ENCODE data around the gene TATDN2. TPM values are rescaled to one million over a fixed set of nuclear protein-coding genes. Genes with fewer than 3 reads are reported as not detected.

The TATDN2 gene
- total RNA-seq, 2 experiments from 2014 or later: 57.1 to 59.5 TPM

DNA sequence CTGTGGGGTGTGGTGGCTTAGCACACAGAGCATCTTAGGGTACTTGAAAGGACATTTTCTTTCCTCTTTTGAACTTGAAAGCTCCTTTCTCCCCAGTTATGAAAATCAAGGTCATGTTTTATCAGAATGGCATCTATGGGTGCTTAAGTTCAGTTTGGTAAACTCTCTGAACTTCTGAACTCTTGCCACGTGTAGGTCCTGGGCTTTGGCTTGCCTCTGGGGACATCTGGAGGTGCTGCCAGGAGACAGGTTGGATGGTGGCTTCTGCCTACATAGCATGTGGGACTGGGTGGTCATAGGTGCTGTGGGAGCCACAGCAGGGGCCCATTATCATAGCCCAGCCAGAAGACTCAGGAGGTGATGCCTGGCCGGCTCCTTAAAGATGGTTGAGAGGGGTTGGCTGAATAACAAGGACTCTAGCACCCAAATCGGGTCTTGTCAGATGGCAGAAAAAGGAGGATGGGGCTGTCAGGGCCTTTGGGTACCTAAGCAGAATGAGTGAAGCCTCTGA, 28.9 kb downstream of the TATDN2 start:
- H3K9me3 Mint-ChIP-seq: no peaks in the 10 kb centered on the region
- no peaks in the 10 kb centered on the region for H3K27me3 Mint-ChIP-seq
- H3K4me3 Mint-ChIP-seq: no peak overlapping the region
- DNase-seq: no peak
- H3K4me1 Mint-ChIP-seq: peaks cover 52% of the 10 kb centered on the region
- ChIA-PET CTCF (interaction anchor here (2.0 kb wide), 1 partner anchor 14 kb away, joined by 8 read pairs; no protein-coding TSS in a partner anchor), POLR2A (no interaction called here)
- no peak overlapping the region for H3K27ac Mint-ChIP-seq
- H3K36me3 Mint-ChIP-seq (ENCODE audit: low read depth): peaks cover 68% of the 10 kb centered on the region

DNA sequence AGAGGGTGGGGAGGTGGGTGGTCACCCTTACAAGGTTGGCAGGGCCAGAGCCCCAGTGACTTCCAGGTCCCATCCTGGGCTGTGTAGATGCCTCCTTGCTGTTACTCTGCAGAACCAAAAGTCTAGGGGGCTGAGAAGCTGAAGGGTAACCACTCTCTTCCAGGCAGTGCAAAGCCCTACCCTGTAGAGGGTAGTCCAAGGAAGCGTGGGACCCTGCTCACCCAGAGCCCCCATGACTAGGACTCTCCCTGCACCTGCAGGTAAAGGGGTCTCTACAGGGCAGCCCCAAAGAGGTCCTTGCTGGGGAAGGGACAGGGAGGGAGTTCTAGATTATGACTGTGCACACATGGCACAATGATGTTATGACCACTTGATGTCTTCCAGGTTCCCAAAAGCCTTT, 30.2 kb downstream of the TATDN2 start:
- no peak for DNase-seq
- no peak overlapping the region for H3K27ac Mint-ChIP-seq
- ChIA-PET CTCF (no interaction called here), POLR2A (no interaction called here)
- peaks cover 71% of the 10 kb centered on the region for H3K36me3 Mint-ChIP-seq (ENCODE audit: low read depth)
- no peak overlapping the region for H3K4me3 Mint-ChIP-seq
- no peaks in the 10 kb centered on the region for H3K27me3 Mint-ChIP-seq
- H3K4me1 Mint-ChIP-seq: peaks cover 54% of the 10 kb centered on the region
- H3K9me3 Mint-ChIP-seq: no peaks in the 10 kb centered on the region

DNA sequence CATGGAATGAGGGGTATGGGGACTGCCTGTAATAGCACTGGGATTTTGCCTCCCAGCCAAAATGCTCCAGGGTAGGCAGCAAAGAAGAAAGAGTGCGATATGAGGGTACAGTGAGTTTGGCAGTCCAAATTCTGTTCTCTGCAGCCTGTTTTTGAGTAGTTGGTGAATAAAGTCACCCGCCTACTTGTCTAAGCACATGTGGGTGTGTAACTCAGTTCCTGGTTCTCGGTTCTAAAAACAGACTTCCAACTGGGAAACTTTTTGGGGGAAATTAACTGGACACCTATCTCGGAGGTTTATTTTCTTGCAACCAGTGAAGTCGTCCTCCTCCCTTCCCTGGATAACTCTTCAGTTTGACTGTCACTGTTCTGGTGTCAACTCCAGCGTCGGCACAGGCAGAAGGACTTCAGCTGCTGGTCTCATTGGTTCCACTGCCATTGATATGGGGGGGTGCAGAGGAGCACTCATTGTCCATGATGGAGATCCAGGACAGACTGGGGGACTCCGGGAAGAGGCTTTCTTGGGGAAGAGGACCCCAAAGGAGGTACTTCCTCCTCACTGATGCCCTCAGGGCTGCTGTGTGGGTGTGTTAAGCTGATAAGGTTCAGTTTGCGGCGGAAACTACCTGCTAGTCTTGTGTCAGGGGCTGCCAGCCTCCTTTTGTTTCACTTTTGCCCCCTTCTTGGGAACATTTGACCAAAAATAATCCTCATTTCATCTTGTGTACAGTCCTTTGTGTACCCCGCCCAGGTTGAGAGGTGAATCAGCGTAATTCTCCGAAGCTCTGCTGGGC, 31.3 kb downstream of the TATDN2 start:
- Mint-ChIP-seq H3K4me1 (peaks cover 56% of the 10 kb centered on the region), H3K4me3 (no peak overlapping the region), H3K27ac (peak overlapping the region; percentile 21), H3K27me3 (no peaks in the 10 kb centered on the region), H3K9me3 (no peaks in the 10 kb centered on the region), H3K36me3 (ENCODE audit: low read depth) (peaks cover 66% of the 10 kb centered on the region)
- CTCF ChIA-PET: interaction anchor here (0.6 to 1.4 kb wide), 6 partner anchors 16 to 168 kb away, joined by 3 to 7 read pairs (median 3); partner anchors contain the start of gene IRAK2
- DNase-seq: no peak
- POLR2A ChIA-PET: interaction anchor here (1.0 to 1.2 kb wide), 5 partner anchors 11 to 348 kb away, joined by 3 to 4 read pairs (median 3); partner anchors contain the start of genes GHRL, TATDN2 and VHL

DNA sequence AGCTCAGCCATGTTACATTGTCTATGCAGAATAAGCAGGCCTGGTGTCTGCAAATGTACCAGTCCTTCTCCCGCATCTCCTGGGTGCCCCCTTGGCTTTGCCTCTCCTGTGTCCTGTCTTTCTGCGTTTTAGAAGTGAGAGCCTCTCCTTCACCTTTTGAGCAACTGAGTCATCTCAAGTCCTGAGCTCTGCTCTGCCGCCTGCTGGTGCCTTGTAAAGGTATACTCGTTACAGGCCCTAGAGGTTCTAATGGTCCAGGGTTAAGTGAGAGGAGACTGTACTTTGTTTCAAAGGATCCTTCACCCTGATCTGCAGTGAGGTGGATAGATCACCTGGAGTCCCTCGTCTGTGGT, 31.9 kb downstream of the TATDN2 start:
- Mint-ChIP-seq H3K9me3 (no peaks in the 10 kb centered on the region), H3K4me3 (no peak overlapping the region), H3K4me1 (peaks cover 60% of the 10 kb centered on the region), H3K27ac (peak overlapping the region; percentile 21), H3K36me3 (ENCODE audit: low read depth) (peaks cover 70% of the 10 kb centered on the region), H3K27me3 (no peaks in the 10 kb centered on the region)
- POLR2A ChIA-PET: interaction anchor here (0.9 to 1.2 kb wide), 6 partner anchors 11 to 349 kb away, joined by 3 to 4 read pairs (median 3); partner anchors contain the start of genes GHRL, TATDN2 and VHL
- DNase-seq: no peak
- CTCF ChIA-PET: interaction anchor here (0.6 to 1.4 kb wide), 4 partner anchors 17 to 168 kb away, joined by 3 to 4 read pairs (median 3); partner anchors contain the start of gene IRAK2

DNA sequence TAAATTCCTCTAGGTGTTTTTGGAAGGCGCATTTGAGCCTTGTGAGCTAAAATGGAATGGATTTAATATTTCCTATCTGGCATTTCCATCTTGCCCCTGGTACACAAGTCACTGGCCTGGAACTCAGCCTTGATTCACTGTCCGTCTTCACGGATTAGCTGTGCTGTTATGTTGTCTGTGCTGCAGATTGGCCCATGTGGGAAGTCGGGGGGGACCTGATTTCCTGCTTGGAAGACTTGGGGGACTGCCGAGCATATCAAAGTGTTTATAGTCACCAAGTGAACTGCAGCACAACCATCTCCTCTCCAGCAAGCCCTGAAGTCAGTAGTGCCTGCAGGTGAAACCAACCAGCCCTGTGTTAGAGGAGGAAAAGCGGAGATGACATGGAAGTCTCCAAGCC, 32.3 kb downstream of the TATDN2 start:
- no peak for DNase-seq
- no peaks in the 10 kb centered on the region for H3K27me3 Mint-ChIP-seq
- POLR2A ChIA-PET: interaction anchor here (0.9 to 1.2 kb wide), 3 partner anchors 12 to 349 kb away, joined by 3 to 4 read pairs (median 3); no protein-coding TSS in a partner anchor
- H3K36me3 Mint-ChIP-seq (ENCODE audit: low read depth): peaks cover 70% of the 10 kb centered on the region
- no peaks in the 10 kb centered on the region for H3K9me3 Mint-ChIP-seq
- CTCF ChIA-PET: interaction anchor here (1.0 to 1.4 kb wide), 3 partner anchors 17 to 169 kb away, joined by 3 to 5 read pairs (median 3); no protein-coding TSS in a partner anchor
- no peak overlapping the region for H3K27ac Mint-ChIP-seq
- peaks cover 61% of the 10 kb centered on the region for H3K4me1 Mint-ChIP-seq
- no peak overlapping the region for H3K4me3 Mint-ChIP-seq

DNA sequence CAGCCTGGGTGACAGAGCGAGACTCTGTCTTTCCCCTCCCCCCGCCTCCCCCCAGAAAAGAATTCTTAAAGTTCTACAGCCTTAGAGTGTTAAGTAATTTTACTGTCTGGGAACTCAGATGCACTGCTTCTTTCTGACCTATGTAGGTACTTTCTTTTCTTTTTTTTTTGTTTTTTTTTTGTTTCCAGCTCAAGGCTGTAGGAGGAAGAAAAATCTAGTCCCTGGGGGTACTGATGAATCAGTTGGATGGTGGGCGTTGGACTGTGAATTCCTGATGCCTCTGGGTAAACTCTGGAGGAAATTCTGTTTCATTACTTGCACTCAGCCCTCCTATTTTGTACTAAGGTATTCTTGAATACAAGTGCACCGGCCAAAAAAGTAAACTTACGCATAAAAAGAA, 33.7 kb downstream of the TATDN2 start:
- Mint-ChIP-seq H3K9me3 (no peaks in the 10 kb centered on the region), H3K27ac (no peak overlapping the region), H3K4me3 (no peak overlapping the region), H3K27me3 (no peaks in the 10 kb centered on the region), H3K36me3 (ENCODE audit: low read depth) (peaks cover 69% of the 10 kb centered on the region), H3K4me1 (peaks cover 59% of the 10 kb centered on the region)
- CTCF ChIA-PET: interaction anchor here (0.6 to 1.0 kb wide), 3 partner anchors 19 to 267 kb away, joined by 3 to 6 read pairs (median 5); no protein-coding TSS in a partner anchor
- DNase-seq: no peak
- POLR2A ChIA-PET: no interaction called here

DNA sequence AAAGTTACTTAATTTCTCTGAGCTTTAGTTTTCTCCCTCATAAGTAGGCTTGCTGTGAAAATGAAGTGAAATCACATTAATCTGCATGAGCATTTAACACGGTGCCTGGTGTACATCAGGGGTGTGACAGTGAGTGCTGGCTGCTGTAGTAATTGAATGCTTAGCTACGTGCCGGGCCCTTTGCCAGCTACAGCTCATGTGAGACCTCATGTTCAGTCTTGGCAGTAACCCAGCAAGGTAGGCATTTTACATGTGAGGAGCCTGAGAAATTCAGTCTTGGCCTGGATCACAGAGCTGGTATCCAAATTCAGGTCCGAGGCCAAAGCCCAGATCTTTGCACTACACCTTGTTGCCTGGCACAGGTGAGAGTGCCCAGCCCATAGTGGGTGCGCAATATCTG, 35.4 kb downstream of the TATDN2 start:
- H3K4me3 Mint-ChIP-seq: no peak overlapping the region
- H3K4me1 Mint-ChIP-seq: peaks cover 50% of the 10 kb centered on the region
- H3K27ac Mint-ChIP-seq: peak overlapping the region; percentile 34
- H3K9me3 Mint-ChIP-seq: no peaks in the 10 kb centered on the region
- no peak for DNase-seq
- H3K36me3 Mint-ChIP-seq (ENCODE audit: low read depth): peaks cover 64% of the 10 kb centered on the region
- POLR2A ChIA-PET: interaction anchor here (0.6 to 4.4 kb wide), 4 partner anchors 21 to 131 kb away, joined by 3 to 16 read pairs (median 4); no protein-coding TSS in a partner anchor
- H3K27me3 Mint-ChIP-seq: no peaks in the 10 kb centered on the region
- CTCF ChIA-PET: interaction anchor here (0.6 to 1.7 kb wide), 3 partner anchors 18 to 32 kb away, joined by 3 to 7 read pairs (median 4); no protein-coding TSS in a partner anchor

DNA sequence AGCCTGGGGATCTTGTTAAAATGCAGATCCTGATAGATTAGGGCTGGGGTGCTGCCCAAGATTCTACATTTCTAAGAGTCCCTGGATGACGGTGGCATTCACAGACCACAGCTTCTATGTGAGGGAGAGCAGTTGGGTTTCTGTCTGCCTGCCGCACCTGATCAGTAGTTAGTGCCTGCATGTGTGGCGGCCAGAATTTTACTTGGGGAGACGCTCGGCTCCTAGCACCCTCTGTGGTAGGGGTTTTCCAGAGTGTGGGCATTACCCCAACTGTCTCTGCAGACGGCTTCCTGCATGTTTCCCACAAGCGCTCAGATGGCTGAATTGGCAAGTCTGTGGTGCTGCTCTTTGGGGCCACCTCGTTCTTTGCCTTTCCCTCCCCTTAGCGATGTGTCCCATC, 36.2 kb downstream of the TATDN2 start:
- Mint-ChIP-seq H3K4me1 (peaks cover 49% of the 10 kb centered on the region), H3K27me3 (no peaks in the 10 kb centered on the region), H3K36me3 (ENCODE audit: low read depth) (peaks cover 61% of the 10 kb centered on the region), H3K4me3 (peak overlapping the region; percentile 2), H3K9me3 (no peaks in the 10 kb centered on the region), H3K27ac (peak overlapping the region; percentile 68)
- CTCF ChIA-PET: interaction anchor here (1.7 kb wide), 1 partner anchor 21 kb away, joined by 7 read pairs; no protein-coding TSS in a partner anchor
- DNase-seq: peak; percentile 53
- POLR2A ChIA-PET: interaction anchor here (0.8 to 4.4 kb wide), 6 partner anchors 9 to 582 kb away, joined by 3 to 16 read pairs (median 4); partner anchors contain the start of gene VHL

DNA sequence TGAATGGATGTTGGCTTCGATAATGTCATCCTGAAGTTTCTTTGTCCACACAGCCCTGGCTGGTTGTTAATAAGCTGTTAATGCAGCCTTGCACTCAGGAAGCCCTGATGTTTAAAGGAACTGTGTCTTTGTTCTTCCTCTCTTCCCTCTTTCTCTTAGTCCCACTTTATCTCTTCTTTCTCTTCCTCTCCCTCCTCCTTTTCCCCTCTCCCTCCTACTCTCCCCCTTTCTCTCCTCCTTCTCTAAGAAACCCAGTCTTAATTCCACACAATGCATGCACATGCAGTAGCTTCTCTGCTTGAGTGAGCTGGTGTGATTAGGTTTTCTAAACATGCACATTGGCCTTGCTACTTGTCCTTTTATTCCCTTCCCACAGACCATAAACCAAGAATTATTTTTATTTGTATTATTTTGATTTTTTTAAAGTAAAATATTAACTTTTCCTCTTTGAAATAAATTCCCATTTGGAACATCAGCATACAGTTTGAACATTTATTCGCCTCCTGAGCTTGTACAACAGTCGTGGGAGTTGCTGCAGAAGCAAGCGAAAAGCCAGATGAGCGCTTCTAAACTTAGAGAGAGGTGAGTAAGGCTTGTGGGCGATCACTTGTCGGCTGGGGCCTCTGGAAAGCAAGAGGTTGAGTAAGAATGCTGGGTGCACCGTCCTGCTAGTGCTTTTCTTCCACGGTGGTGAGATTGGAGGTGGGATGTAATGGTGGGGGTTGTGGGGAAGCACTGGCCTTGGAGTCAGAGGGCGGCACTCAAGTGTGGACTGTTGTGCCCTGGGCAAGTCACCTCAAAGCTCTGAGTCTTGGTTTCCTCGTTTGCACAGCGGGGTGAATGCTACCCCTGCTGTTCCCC, 37.2 kb downstream of the TATDN2 start:
- H3K27me3 Mint-ChIP-seq: no peaks in the 10 kb centered on the region
- H3K9me3 Mint-ChIP-seq: no peaks in the 10 kb centered on the region
- ChIA-PET CTCF (interaction anchor here (1.2 kb wide), 1 partner anchor 22 kb away, joined by 4 read pairs; no protein-coding TSS in a partner anchor), POLR2A (interaction anchor here (1.2 to 4.4 kb wide), 4 partner anchors 8 to 143 kb away, joined by 3 to 16 read pairs (median 4); partner anchors contain the start of gene VHL)
- peaks cover 51% of the 10 kb centered on the region for H3K36me3 Mint-ChIP-seq (ENCODE audit: low read depth)
- no peak overlapping the region for H3K4me3 Mint-ChIP-seq
- no peak for DNase-seq
- peak overlapping the region; percentile 52 for H3K27ac Mint-ChIP-seq
- peaks cover 42% of the 10 kb centered on the region for H3K4me1 Mint-ChIP-seq

DNA sequence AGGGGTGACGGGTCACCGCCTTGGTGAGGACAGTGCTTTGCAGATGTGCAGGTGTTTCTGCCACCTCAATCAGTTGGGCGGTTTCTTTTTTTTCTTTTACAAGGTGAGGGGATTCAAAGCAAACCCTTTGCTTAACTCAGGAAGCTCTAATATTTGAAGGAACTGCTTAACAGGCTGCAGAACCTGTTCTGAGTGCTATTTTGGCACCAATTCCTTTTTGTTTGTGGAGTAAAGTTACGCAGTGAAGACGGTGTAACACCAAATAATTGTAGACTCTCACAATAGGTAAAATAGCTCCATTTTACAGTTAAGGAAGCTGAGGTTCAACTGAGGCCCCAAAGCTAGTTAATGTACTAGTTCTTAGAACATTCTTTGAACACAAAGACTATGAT, 37.9 kb downstream of the TATDN2 start:
- CTCF ChIA-PET: interaction anchor here (1.2 kb wide), 1 partner anchor 22 kb away, joined by 4 read pairs; no protein-coding TSS in a partner anchor
- H3K27ac Mint-ChIP-seq: peak overlapping the region; percentile 52
- no peak for DNase-seq
- no peaks in the 10 kb centered on the region for H3K9me3 Mint-ChIP-seq
- H3K27me3 Mint-ChIP-seq: no peaks in the 10 kb centered on the region
- peaks cover 42% of the 10 kb centered on the region for H3K4me1 Mint-ChIP-seq
- no peak overlapping the region for H3K4me3 Mint-ChIP-seq
- peaks cover 46% of the 10 kb centered on the region for H3K36me3 Mint-ChIP-seq (ENCODE audit: low read depth)
- POLR2A ChIA-PET: interaction anchor here (1.2 to 4.4 kb wide), 3 partner anchors 24 to 144 kb away, joined by 3 to 16 read pairs (median 6); partner anchors contain the start of gene VHL

DNA sequence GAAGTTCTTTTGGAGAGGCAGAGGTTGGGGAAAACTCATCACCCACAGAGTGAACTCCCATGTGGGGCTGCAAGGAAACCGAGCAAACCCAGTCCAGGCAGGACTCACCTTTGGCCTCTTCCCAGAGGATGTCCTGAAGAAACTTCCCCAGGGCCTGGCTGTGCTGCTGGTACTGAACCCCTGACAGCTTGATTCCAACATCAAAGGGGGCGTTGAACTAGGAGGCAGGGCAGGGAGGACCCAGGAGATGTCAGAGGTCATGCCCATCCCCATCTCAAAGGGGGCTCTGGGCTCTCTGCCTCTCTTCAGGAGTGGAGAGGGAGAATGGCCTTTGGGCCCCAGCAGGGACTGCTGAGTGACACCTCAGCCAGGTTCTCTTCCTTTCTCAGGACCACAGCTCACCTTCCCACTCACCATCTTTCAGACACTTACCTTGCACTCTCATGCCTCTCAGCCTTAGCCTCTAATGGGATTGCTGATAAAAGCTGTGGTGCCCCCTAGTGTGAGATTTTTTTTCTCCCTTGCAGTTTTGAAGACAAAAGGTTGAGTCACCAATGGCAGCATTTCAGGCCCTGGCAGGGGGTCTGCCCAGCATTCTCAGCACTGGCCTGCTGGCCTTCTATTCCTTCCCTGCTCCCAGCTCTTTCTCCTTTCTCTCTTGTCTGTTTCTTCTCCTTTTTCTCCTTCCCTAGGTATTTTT, 38.5 kb downstream of the TATDN2 start:
- H3K9me3 Mint-ChIP-seq: no peaks in the 10 kb centered on the region
- peaks cover 42% of the 10 kb centered on the region for H3K4me1 Mint-ChIP-seq
- peaks cover 51% of the 10 kb centered on the region for H3K36me3 Mint-ChIP-seq (ENCODE audit: low read depth)
- peak; percentile 45 for DNase-seq
- ChIA-PET CTCF (interaction anchor here (1.2 kb wide), 1 partner anchor 23 kb away, joined by 4 read pairs; no protein-coding TSS in a partner anchor), POLR2A (interaction anchor here (1.2 to 4.4 kb wide), 3 partner anchors 24 to 145 kb away, joined by 3 to 16 read pairs (median 6); partner anchors contain the start of gene VHL)
- no peaks in the 10 kb centered on the region for H3K27me3 Mint-ChIP-seq
- no peak overlapping the region for H3K4me3 Mint-ChIP-seq
- peak overlapping the region; percentile 14 for H3K27ac Mint-ChIP-seq
